ENCODE measurements around the gene LMF1. TPM values are rescaled to one million over a fixed set of nuclear protein-coding genes. Genes with fewer than 3 reads are reported as not detected.

The LMF1 gene
- total and polyA plus RNA-seq, 2 of the 4 experiments (the other 2 are of a cell fraction): 7.7 to 13.1 TPM

DNA sequence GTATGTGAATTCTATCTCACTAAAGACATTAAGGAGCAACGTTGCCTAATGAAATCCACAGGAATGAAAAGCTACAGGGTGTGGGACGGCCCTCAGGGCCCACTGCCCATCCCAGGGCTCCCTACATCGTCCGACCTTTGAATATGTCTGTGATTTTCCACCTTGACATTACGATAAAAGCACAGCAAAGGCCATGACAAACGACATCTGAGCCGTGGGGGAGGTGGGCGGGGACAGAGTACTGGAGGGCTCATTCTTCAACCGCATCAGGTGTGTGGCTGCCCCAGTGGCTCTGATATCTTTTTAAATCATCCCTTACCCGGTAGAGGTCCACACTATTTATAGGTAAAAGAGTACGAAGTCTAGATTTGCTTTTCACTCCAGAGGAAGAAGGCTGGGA, 35.1 kb downstream of the LMF1 start:
- no peak for ATAC-seq (ENCODE audit: low read depth)

More for the DNA sequence above, 35.1 kb downstream of the LMF1 start:
- H3K4me2 ChIP-seq (ENCODE audit: low read depth, low read length): no peak overlapping the region
- H3K4me3 ChIP-seq (ENCODE audit: insufficient read depth, low read depth, low read length): no peak overlapping the region
- H3K18ac ChIP-seq (ENCODE audit: low read depth, low read length): no peak overlapping the region
- dilution Hi-C loops (cut with HindIII; ENCODE audit: low sequenced_read_pairs, unreplicated experiment) (no loop called here), in situ Hi-C loops (cut with MboI; ENCODE audit: low sequenced_read_pairs) (no loop called here), intact Hi-C loops (cut with micrococcal nuclease) (no loop called here)
- H3K27me3 ChIP-seq (ENCODE audit: control insufficient read depth, insufficient read depth, low read length): no peaks in the 10 kb centered on the region
- H3K36me3 ChIP-seq (ENCODE audit: control insufficient read depth, insufficient read depth, low read length): peaks cover 8% of the 10 kb centered on the region
- H3K4ac ChIP-seq (ENCODE audit: low read depth, low read length): no peak overlapping the region
- H3K4me1 ChIP-seq (ENCODE audit: control insufficient read depth, insufficient read depth, low read length): no peaks in the 10 kb centered on the region
- no peak overlapping the region for H4K5ac ChIP-seq (ENCODE audit: low read depth, low read length)
- H2AK9ac ChIP-seq (replicated peaks; ENCODE audit: low read depth, low read length, poor library complexity): no peak overlapping the region
- no peaks in the 10 kb centered on the region for H3K79me1 ChIP-seq (ENCODE audit: low read depth in 1 of 2, low read length in 2 of 2)
- no peaks in the 10 kb centered on the region for H4K20me1 ChIP-seq (ENCODE audit: insufficient read depth, low read length)
- no peak overlapping the region for H3K14ac ChIP-seq (replicated peaks; ENCODE audit: low read depth, low read length)
- POLR2A ChIA-PET (ENCODE audit: unreplicated experiment): no interaction called here
- no peaks in the 10 kb centered on the region for H3K9me3 ChIP-seq (ENCODE audit: control insufficient read depth, insufficient read depth, low read length)
- no peak overlapping the region for H4K91ac ChIP-seq (ENCODE audit: insufficient read depth, low read depth, low read length)
- H3K27ac ChIP-seq (ENCODE audit: insufficient read depth, low read length): no peak overlapping the region
- CTCF ChIA-PET: no interaction called here
- H3K9me1 ChIP-seq (ENCODE audit: insufficient read depth, low read length): no peaks in the 10 kb centered on the region
- H2BK15ac ChIP-seq (ENCODE audit: low read depth, low read length): no peak overlapping the region
- no peak overlapping the region for H3K23ac ChIP-seq (ENCODE audit: low read depth, low read length)
- 54% methylated on average over 4 of the region's 11 CpGs; no CpG with 5 or more reads in 1 of the 2 experiments for WGBS, 2 experiments (ENCODE audit: extremely low coverage in 2 of 2, insufficient read length in 1 of 2)
- no peak overlapping the region for H2AFZ ChIP-seq (replicated peaks; ENCODE audit: low read length, poor library complexity)
- no peak overlapping the region for H4K8ac ChIP-seq (ENCODE audit: low read depth in 2 of 2, low read length in 2 of 2)
- BruUV-seq (replicated peaks): no TSS peak
- no peak overlapping the region for H3K56ac ChIP-seq (ENCODE audit: extremely low read depth, insufficient read depth, low read length)
- TF ChIP-seq USF2 (IDR thresholded peaks at IDR 0.05; ENCODE audit: low read depth, low read length): no peak
- TF ChIP-seq, protein P1, sequence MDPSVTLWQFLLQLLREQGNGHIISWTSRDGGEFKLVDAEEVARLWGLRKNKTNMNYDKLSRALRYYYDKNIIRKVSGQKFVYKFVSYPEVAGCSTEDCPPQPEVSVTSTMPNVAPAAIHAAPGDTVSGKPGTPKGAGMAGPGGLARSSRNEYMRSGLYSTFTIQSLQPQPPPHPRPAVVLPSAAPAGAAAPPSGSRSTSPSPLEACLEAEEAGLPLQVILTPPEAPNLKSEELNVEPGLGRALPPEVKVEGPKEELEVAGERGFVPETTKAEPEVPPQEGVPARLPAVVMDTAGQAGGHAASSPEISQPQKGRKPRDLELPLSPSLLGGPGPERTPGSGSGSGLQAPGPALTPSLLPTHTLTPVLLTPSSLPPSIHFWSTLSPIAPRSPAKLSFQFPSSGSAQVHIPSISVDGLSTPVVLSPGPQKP (IDR thresholded peaks at IDR 0.05; ENCODE audit: borderline replicate concordance, low read depth, low read length): no peak
- TF ChIP-seq NFE2L2 (IDR thresholded peaks at IDR 0.05; ENCODE audit: low read depth, low read length): no peak
- TF ChIP-seq MAZ (IDR thresholded peaks at IDR 0.05; ENCODE audit: borderline replicate concordance, low read depth, low read length): no peak
- TF ChIP-seq BHLHE40 (IDR thresholded peaks at IDR 0.05; ENCODE audit: low read depth, low read length): no peak
- no peak for TF ChIP-seq RCOR1 (IDR thresholded peaks at IDR 0.05; ENCODE audit: insufficient replicate concordance, low read length)
- TF ChIP-seq FOS (IDR thresholded peaks at IDR 0.05; ENCODE audit: low read depth, low read length): no peak
- TF ChIP-seq RAD21 (IDR thresholded peaks at IDR 0.05; ENCODE audit: low read length): no peak
- TF ChIP-seq MAFK (IDR thresholded peaks at IDR 0.05; ENCODE audit: low read depth, low read length): no peak
- no peak for TF ChIP-seq POLR2A (IDR thresholded peaks at IDR 0.05; ENCODE audit: low read depth, low read length)
- no peak for TF ChIP-seq SMC3 (IDR thresholded peaks at IDR 0.05; ENCODE audit: low read depth, low read length)
- no peak for TF ChIP-seq CEBPB (IDR thresholded peaks at IDR 0.05; ENCODE audit: low read depth, low read length)
- TF ChIP-seq MXI1 (IDR thresholded peaks at IDR 0.05; ENCODE audit: borderline replicate concordance, low read depth, low read length): no peak
- no peak for TF ChIP-seq RFX5 (IDR thresholded peaks at IDR 0.05; ENCODE audit: low read depth, low read length)
- TF ChIP-seq CHD1 (IDR thresholded peaks at IDR 0.05; ENCODE audit: low read depth, low read length): no peak
- TF ChIP-seq CTCF (conservative IDR thresholded peaks at IDR 0.05; ENCODE audit: low read depth, low read length): no peak
- DNase-seq: no peak
- H2AK5ac ChIP-seq (ENCODE audit: low read depth, low read length): no peak overlapping the region
- no peak overlapping the region for H2BK5ac ChIP-seq (ENCODE audit: low read depth, low read length, poor library complexity, severe bottlenecking)
- H2BK20ac ChIP-seq (ENCODE audit: low read depth, low read length): no peak overlapping the region
- no peak overlapping the region for H3K9ac ChIP-seq (ENCODE audit: low read depth, low read length)
- no peak overlapping the region for H2BK120ac ChIP-seq (ENCODE audit: low read depth, low read length)
